OCI-LY3 (cell line): Measurements from ENCODE around the gene RFC4.

ENCODE experiments used
- CTCF ChIP-seq: fragments of 200-600, 300-600 bp; sonication (generic); IDR thresholded peaks from 2 replicates; pipeline ENCODE4 v1.5.1; 2014; ENCODE audit warnings: antibody characterized with exemption, low read length, low read depth
- EZH2phosphoT487 ChIP-seq: fragments of 200-600 bp; shearing (Covaris generic); IDR thresholded peaks from 2 replicates; pipeline ENCODE4 v1.6.1; 2018; ENCODE audit warnings: antibody characterized with exemption, mixed run types, low read depth

GRCh38 chr3:186832276-186832675 is 26.0 kb upstream of the RFC4 start:
- TF ChIP-seq CTCF (no peak), EZH2phosphoT487 (no peak)
